Neural progenitor cell (in vitro differentiated cells): Measurements from ENCODE around the gene SSX2B. TPM values are rescaled to one million over a fixed set of nuclear protein-coding genes. Genes with fewer than 3 reads are reported as not detected.
"Not testable (repeated sequence)": the region's sequence is repeated elsewhere in the genome, so short reads cannot be mapped to it uniquely, and the experiment has no call there.

Experiments
- DNase-seq: peaks from one replicate; pipeline ENCODE4 v3.0.0-alpha.2; 2016; ENCODE audit warnings: low spot score
- H2AFZ ChIP-seq: fragments of 200-600 bp; sonication (generic); replicated peaks from 2 replicates; pipeline ENCODE4 v1.6.1; 2016; ENCODE audit warnings: antibody characterized with exemption
- H3F3A ChIP-seq: fragments of 200-600 bp; sonication (generic); 2 replicates; pipeline ENCODE4 v1.6.1; 2016; ENCODE audit warnings: antibody characterized with exemption, low read depth
- H3K27ac ChIP-seq: fragments of 200-600 bp; sonication (generic); 2 replicates; pipeline ENCODE4 v1.5.1; 2016; ENCODE audit warnings: mild to moderate bottlenecking
- H3K27me3 ChIP-seq: fragments of 200-600 bp; sonication (generic); 2 replicates; pipeline ENCODE4 v1.6.1; 2016; ENCODE audit warnings: mild to moderate bottlenecking, moderate library complexity
- H3K36me3 ChIP-seq: fragments of 200-600 bp; sonication (generic); 2 replicates; pipeline ENCODE4 v1.5.1; 2016
- H3K4me1 ChIP-seq: fragments of 200-600 bp; sonication (generic); 2 replicates; pipeline ENCODE4 v1.6.1; 2016; ENCODE audit warnings: mixed run types
- H3K4me2 ChIP-seq: fragments of 200-600 bp; sonication (generic); 2 replicates; pipeline ENCODE4 v1.6.1; 2016
- H3K4me3 ChIP-seq: fragments of 200-600 bp; sonication (generic); 2 replicates; pipeline ENCODE4 v1.5.1; 2016
- H3K79me2 ChIP-seq: fragments of 200-600 bp; sonication (generic); 2 replicates; pipeline ENCODE4 v1.6.1; 2016; ENCODE audit warnings: low read depth
- H3K9ac ChIP-seq: fragments of 200-600 bp; sonication (generic); 2 replicates; pipeline ENCODE4 v1.6.1; 2016
- H3K9me3 ChIP-seq: fragments of 200-600 bp; sonication (generic); 2 replicates; pipeline ENCODE4 v1.5.1; 2016; ENCODE audit warnings: low read depth
- H4K20me1 ChIP-seq: fragments of 200-600 bp; sonication (generic); 2 replicates; pipeline ENCODE4 v1.6.1; 2016; ENCODE audit warnings: low read depth
- H3K27ac Mint-ChIP-seq: 3 replicates; pipeline ENCODE4 v1.8.0; 2021; ENCODE audit warnings: mixed read lengths
- H3K27me3 Mint-ChIP-seq: 2 replicates; pipeline ENCODE4 v1.8.0; 2022; ENCODE audit warnings: low read depth, mild to moderate bottlenecking, inconsistent platforms, moderate library complexity, mixed read lengths; ENCODE audit not compliant: insufficient read depth
- H3K36me3 Mint-ChIP-seq: 3 replicates; pipeline ENCODE4 v1.8.0; 2021; ENCODE audit warnings: mixed read lengths
- H3K4me1 Mint-ChIP-seq: 3 replicates; pipeline ENCODE4 v1.8.0; 2021; ENCODE audit warnings: mixed read lengths
- H3K4me3 Mint-ChIP-seq: 3 replicates; pipeline ENCODE4 v1.8.0; 2021; ENCODE audit warnings: mild to moderate bottlenecking, moderate library complexity, mixed read lengths
- H3K9me3 Mint-ChIP-seq: 3 replicates; pipeline ENCODE4 v1.8.0; 2020; ENCODE audit warnings: mixed read lengths
- small RNA-seq: library from RNA; depleted of rRNA; stranded (forward); fragments of <200 nt; gene quantifications from one replicate; pipeline ENCODE3, GENCODE V24; 2015
- total RNA-seq: library from RNA; depleted of rRNA; stranded (reverse); fragments of >200 nt; gene quantifications from 2 replicates; pipeline ENCODE4 v1.2.3, GENCODE V29; 2015; ENCODE audit warnings: low replicate concordance

The SSX2B gene
- total RNA-seq = not detected in 2 replicates

- not testable (repeated sequence) for H3K4me1 ChIP-seq, H3F3A ChIP-seq, H3K36me3 ChIP-seq, H4K20me1 ChIP-seq, H3K4me2 ChIP-seq, H3K4me1 Mint-ChIP-seq, H3K4me3 ChIP-seq, H3K27me3 ChIP-seq, H3K79me2 ChIP-seq, DNase-seq, H3K27ac ChIP-seq, H3K27ac Mint-ChIP-seq, H3K9me3 Mint-ChIP-seq, H3K36me3 Mint-ChIP-seq, H3K9ac ChIP-seq, H3K4me3 Mint-ChIP-seq, H2AFZ ChIP-seq, H3K9me3 ChIP-seq, H3K27me3 Mint-ChIP-seq
Measured at GRCh38 chrX:52750952-52751351, at the start of gene SSX2B. SSX2B (plus strand) TSS chrX:52751252; CDS start chrX:52752681, 1,429 bp downstream.

- H2AFZ ChIP-seq, DNase-seq, H3K27ac Mint-ChIP-seq, H3K4me3 ChIP-seq, H3K4me3 Mint-ChIP-seq, H3K27me3 Mint-ChIP-seq, H3K9ac ChIP-seq, H3K9me3 Mint-ChIP-seq, H3K27me3 ChIP-seq, H3K36me3 Mint-ChIP-seq, H3K36me3 ChIP-seq, H3K9me3 ChIP-seq, H3K4me1 Mint-ChIP-seq, H3F3A ChIP-seq, H4K20me1 ChIP-seq, H3K4me1 ChIP-seq, H3K79me2 ChIP-seq, H3K4me2 ChIP-seq, H3K27ac ChIP-seq: not testable (repeated sequence)
Measured at GRCh38 chrX:52707078-52707477, 44.0 kb upstream of the SSX2B start, which contains the start of gene SSX2. SSX2 (minus strand) TSS chrX:52707178; CDS start chrX:52705749, 1,429 bp downstream.

GRCh38 chrX:52765983-52766382, 14.9 kb downstream of the SSX2B start:
- H3K79me2 ChIP-seq, H3K9me3 Mint-ChIP-seq, H3K27me3 Mint-ChIP-seq, H3K4me3 Mint-ChIP-seq, H3K9ac ChIP-seq, H2AFZ ChIP-seq, H3K27ac ChIP-seq, H3K9me3 ChIP-seq, H3K4me1 Mint-ChIP-seq, H3K36me3 ChIP-seq, DNase-seq, H4K20me1 ChIP-seq, H3K4me2 ChIP-seq, H3K27me3 ChIP-seq, H3K36me3 Mint-ChIP-seq, H3K27ac Mint-ChIP-seq, H3K4me1 ChIP-seq, H3K4me3 ChIP-seq, H3F3A ChIP-seq: not testable (repeated sequence)

- H3K9me3 Mint-ChIP-seq, H3K27ac Mint-ChIP-seq, H3K79me2 ChIP-seq, H3F3A ChIP-seq, H3K27me3 Mint-ChIP-seq, DNase-seq, H4K20me1 ChIP-seq, H3K4me3 Mint-ChIP-seq, H3K27me3 ChIP-seq, H3K9me3 ChIP-seq, H3K36me3 Mint-ChIP-seq, H3K4me1 ChIP-seq, H3K9ac ChIP-seq, H3K4me3 ChIP-seq, H3K4me2 ChIP-seq, H3K27ac ChIP-seq, H3K36me3 ChIP-seq, H2AFZ ChIP-seq, H3K4me1 Mint-ChIP-seq: not testable (repeated sequence)
Measured at GRCh38 chrX:52773504-52773903, 22.5 kb downstream of the SSX2B start.

- not testable (repeated sequence) for H3K9me3 Mint-ChIP-seq, H3K79me2 ChIP-seq, H3K4me1 Mint-ChIP-seq, H3K27ac Mint-ChIP-seq, H3K4me3 ChIP-seq, H3K27me3 Mint-ChIP-seq, H3F3A ChIP-seq, H3K9ac ChIP-seq, H3K4me3 Mint-ChIP-seq, H3K27ac ChIP-seq, H2AFZ ChIP-seq, H3K36me3 Mint-ChIP-seq, H3K27me3 ChIP-seq, H3K4me1 ChIP-seq, H3K4me2 ChIP-seq, H3K36me3 ChIP-seq, DNase-seq, H4K20me1 ChIP-seq, H3K9me3 ChIP-seq
Measured at GRCh38 chrX:52797327-52797726, 46.3 kb downstream of the SSX2B start, which contains the start of gene SPANXN5. SPANXN5 (minus strand) TSS chrX:52797427; CDS start chrX:52797348, 79 bp downstream.

- H2AFZ ChIP-seq, H3K27me3 Mint-ChIP-seq, H3K27me3 ChIP-seq, H3K27ac ChIP-seq, H3K36me3 Mint-ChIP-seq, H3K4me1 ChIP-seq, H3K4me3 Mint-ChIP-seq, H3K9me3 Mint-ChIP-seq, H3K36me3 ChIP-seq, H3K4me3 ChIP-seq, H3K4me2 ChIP-seq, H3K9ac ChIP-seq, H3F3A ChIP-seq, H3K4me1 Mint-ChIP-seq, DNase-seq, H3K79me2 ChIP-seq, H3K27ac Mint-ChIP-seq, H3K9me3 ChIP-seq, H4K20me1 ChIP-seq: not testable (repeated sequence)
Measured at GRCh38 chrX:52804876-52805275, 53.8 kb downstream of the SSX2B start.

Small RNA genes lying within 50 kb of the gene (small RNA-seq; reads per million reads assigned to genes)
- gene AC244505.3 (not detected), gene AC244505.5 (not detected), gene AC244505.6 (not detected), gene AC244505.7 (not detected)

Other genes with a start within 250 kb of the SSX2B start
- not detected in 2 replicates for gene XAGE1B, start 234.2 kb upstream of the SSX2B start, total RNA-seq
- not detected in 2 replicates for gene SSX7, start 96.4 kb upstream of the SSX2B start, total RNA-seq
- gene SSX2, start 44.1 kb upstream of the SSX2B start, total RNA-seq = not detected in 2 replicates
- gene SPANXN5, start 46.2 kb downstream of the SSX2B start, total RNA-seq = not detected in 2 replicates
- gene XAGE5, start 60.0 kb downstream of the SSX2B start, total RNA-seq = not detected in 2 replicates
- gene XAGE3, start 116.8 kb downstream of the SSX2B start, total RNA-seq = not detected in 2 replicates
- 14.1 and 15.8 TPM in 2 replicates for gene FAM156B, start 146.1 kb downstream of the SSX2B start, total RNA-seq
- gene FAM156A, start 207.3 kb downstream of the SSX2B start, total RNA-seq = 23.4 and 27.8 TPM in 2 replicates